HL-60 (cell line): ENCODE measurements around the gene NUDC.

Experiments
- CTCF ChIP-seq: IDR thresholded peaks from one replicate; pipeline ENCODE4 v1.5.1; 2011; ENCODE audit warnings: low read length, control low read depth, inconsistent platforms; ENCODE audit not compliant: insufficient read depth
- POLR2AphosphoS5 ChIP-seq: IDR thresholded peaks from 2 replicates; pipeline ENCODE4 v1.6.1; 2012; ENCODE audit warnings: low read depth
- REST ChIP-seq: IDR thresholded peaks from 2 replicates; pipeline ENCODE4 v1.6.1; 2012; ENCODE audit warnings: low read depth; ENCODE audit not compliant: insufficient replicate concordance

DNA sequence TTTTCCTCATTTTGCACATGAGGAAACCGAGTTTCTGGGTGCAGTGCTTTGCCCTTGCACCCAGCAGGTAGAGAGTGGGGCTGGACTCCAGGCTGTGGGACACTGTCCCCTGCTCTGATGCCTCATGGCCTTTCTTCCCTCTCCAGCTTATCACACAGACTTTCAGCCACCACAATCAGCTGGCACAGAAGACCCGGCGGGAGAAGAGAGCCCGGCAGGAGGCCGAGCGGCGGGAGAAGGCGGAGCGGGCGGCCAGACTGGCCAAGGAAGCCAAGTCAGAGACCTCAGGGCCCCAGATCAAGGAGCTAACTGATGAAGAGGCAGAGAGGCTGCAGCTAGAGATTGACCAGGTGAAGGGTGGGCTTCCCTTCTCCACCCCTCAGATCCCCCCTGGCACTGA is 19.8 kb downstream of the NUDC start:
- no peak for TF ChIP-seq CTCF
- TF ChIP-seq POLR2AphosphoS5, result no peak
- no peak for TF ChIP-seq REST
